ENCODE measurements around the gene GLMP.
A peak's percentile ranks its signal among the peaks of the same experiment; 100 is the strongest.
"Not testable (repeated sequence)": the region's sequence is repeated elsewhere in the genome, so short reads cannot be mapped to it uniquely, and the experiment has no call there.

Gene GLMP

GRCh38 chr1:156337052-156337887 lies 41.8 kb upstream of the GLMP start:
- DNase-seq (ENCODE audit: low read depth) = no peak
- TF ChIP-seq CTCF (IDR thresholded peaks at IDR 0.05; ENCODE audit: control insufficient read depth, extremely low read depth, insufficient read depth) = no peak
- peak overlapping the region; percentile 94 for H3K4me3 ChIP-seq (ENCODE audit: low read depth, low read length)

DNA sequence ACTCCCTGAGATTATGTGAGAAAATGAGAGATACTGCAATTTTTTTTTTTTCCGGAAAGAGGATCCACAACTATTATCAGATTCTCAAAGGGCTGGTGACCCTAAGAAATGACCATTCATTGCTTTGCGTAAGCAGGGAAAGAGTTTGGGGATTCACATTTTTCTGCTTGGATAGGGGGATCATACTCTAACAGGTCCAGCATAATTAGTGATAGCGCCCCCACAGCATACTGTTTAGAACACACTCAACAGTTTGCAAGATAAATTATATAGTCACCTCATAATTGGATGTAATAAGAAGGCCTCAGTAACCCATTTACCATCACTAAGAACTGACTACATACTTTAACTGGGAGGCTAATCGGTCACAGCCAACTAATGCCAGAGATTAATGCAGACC lies 40.8 kb upstream of the GLMP start:
- H3K4me3 ChIP-seq (ENCODE audit: low read depth, low read length) = peak overlapping the region; percentile 94
- DNase-seq (ENCODE audit: low read depth) = no peak
- TF ChIP-seq CTCF (IDR thresholded peaks at IDR 0.05; ENCODE audit: control insufficient read depth, extremely low read depth, insufficient read depth) = no peak

GRCh38 chr1:156323179-156323578 lies 27.7 kb upstream of the GLMP start:
- not testable (repeated sequence) for H3K4me3 ChIP-seq (ENCODE audit: low read depth, low read length); DNase-seq (ENCODE audit: low read depth)

GRCh38 chr1:156320560-156320959 lies 25.1 kb upstream of the GLMP start:
- no peak for DNase-seq (ENCODE audit: low read depth)

DNA sequence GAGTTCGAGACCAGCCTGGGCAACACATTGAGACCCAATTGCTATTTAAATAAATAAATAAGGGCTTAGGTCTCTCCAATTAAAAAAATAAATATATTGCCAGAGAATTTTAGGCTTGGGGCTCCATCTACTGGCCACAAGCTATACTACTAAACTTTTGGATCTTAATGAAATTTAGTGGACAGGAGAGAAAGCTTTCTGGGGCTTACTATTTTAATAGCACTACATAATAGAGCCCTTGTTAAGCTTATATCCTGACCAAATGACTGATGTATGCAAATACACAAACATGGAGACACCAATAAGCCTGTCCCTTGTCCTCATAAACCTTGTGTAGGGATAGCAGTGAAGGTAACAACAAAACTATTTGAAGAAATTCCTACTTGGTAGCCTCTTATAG lies 24.2 kb upstream of the GLMP start:
- no peak overlapping the region for H3K4me3 ChIP-seq (ENCODE audit: low read depth, low read length)
- DNase-seq (ENCODE audit: low read depth) = no peak
- TF ChIP-seq CTCF (IDR thresholded peaks at IDR 0.05; ENCODE audit: control insufficient read depth, extremely low read depth, insufficient read depth) = peak; percentile 45

More at GRCh38 chr1:156320560-156320959, 25.1 kb upstream of the GLMP start:
- no peak overlapping the region for H3K4me3 ChIP-seq (ENCODE audit: low read depth, low read length)
- no peak for TF ChIP-seq CTCF (IDR thresholded peaks at IDR 0.05; ENCODE audit: control insufficient read depth, extremely low read depth, insufficient read depth)

DNA sequence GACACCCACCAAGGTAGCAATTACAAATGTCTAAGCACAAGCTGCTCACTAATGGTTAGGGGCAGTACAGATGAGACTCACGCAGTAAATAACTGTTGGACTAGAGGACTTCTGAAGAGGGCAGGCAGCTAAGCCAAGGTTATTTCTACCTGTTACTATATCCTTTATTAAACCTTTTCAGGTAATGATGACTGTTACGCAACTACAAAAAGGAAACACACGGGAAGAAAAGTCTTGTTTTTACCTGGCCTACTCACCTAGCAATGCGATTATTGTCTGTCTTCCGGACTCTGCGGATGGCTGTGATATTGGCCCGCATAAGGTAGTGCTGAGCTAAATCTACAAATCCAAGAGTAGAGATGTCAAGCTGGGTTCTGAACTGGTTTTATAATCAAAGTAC lies 21.4 kb upstream of the GLMP start:
- DNase-seq (ENCODE audit: low read depth) = no peak
- TF ChIP-seq CTCF (IDR thresholded peaks at IDR 0.05; ENCODE audit: control insufficient read depth, extremely low read depth, insufficient read depth) = no peak
- H3K4me3 ChIP-seq (ENCODE audit: low read depth, low read length) = no peak overlapping the region

DNA sequence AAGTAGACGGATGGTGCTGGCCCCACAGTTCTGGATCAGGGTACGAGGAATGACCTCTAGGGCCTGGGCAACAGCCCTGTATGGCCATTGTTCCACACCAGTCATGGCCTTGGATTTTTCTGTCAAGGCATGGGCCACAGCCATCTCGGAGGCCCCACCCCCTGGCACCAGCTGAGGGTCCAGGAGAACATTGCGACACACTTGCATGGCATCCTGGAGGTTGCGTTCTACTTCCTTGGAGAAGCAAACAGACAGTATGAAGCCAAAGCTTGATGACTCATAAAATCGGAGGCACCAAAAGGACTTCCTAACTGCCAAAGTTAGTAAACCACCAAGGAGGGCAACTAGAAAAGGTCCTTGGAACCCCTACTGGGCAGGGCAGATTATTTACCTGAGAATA lies 15.5 kb upstream of the GLMP start:
- TF ChIP-seq CTCF (IDR thresholded peaks at IDR 0.05; ENCODE audit: control insufficient read depth, extremely low read depth, insufficient read depth) = no peak
- DNase-seq (ENCODE audit: low read depth) = no peak
- no peak overlapping the region for H3K4me3 ChIP-seq (ENCODE audit: low read depth, low read length)
